Choroid plexus epithelial cell (primary cell): Measurements from ENCODE around the gene PRKAG1.

ENCODE experiments used
- DNase-seq: peaks from one replicate; pipeline ENCODE4 v3.0.0-alpha.2; 2010; ENCODE audit warnings: low read depth
- H3K4me3 ChIP-seq: 2 replicates; pipeline ENCODE4 v1.5.1; 2011; ENCODE audit warnings: low read depth, mild to moderate bottlenecking, control low read depth, low read length, moderate library complexity
- CTCF ChIP-seq: conservative IDR thresholded peaks from 2 replicates; pipeline ENCODE4 v1.5.1; 2011; ENCODE audit warnings: low read depth, mild to moderate bottlenecking, control low read depth, inconsistent platforms, low read length, moderate library complexity

PRKAG1 gene

GRCh38 chr12:49059299-49060171 is 41.0 kb upstream of the PRKAG1 start:
- DNase-seq = peak; percentile 37
- TF ChIP-seq CTCF = no peak

GRCh38 chr12:49059045-49059298 is 40.4 kb upstream of the PRKAG1 start:
- DNase-seq = no peak
- TF ChIP-seq CTCF = no peak
- peak overlapping the region; percentile 93 for H3K4me3 ChIP-seq

More at GRCh38 chr12:49059299-49060171, 41.0 kb upstream of the PRKAG1 start:
- peak overlapping the region; percentile 93 for H3K4me3 ChIP-seq

GRCh38 chr12:49058366-49059044 is 39.9 kb upstream of the PRKAG1 start:
- no peak for TF ChIP-seq CTCF
- DNase-seq = no peak

GRCh38 chr12:49057888-49058287 is 39.3 kb upstream of the PRKAG1 start:
- TF ChIP-seq CTCF = no peak

More at GRCh38 chr12:49058366-49059044, 39.9 kb upstream of the PRKAG1 start:
- H3K4me3 ChIP-seq = peak overlapping the region; percentile 93

GRCh38 chr12:49055978-49056754 is 37.6 kb upstream of the PRKAG1 start:
- TF ChIP-seq CTCF = no peak
- DNase-seq = peak; percentile 91
- peak overlapping the region; percentile 34 for H3K4me3 ChIP-seq

More at GRCh38 chr12:49057888-49058287, 39.3 kb upstream of the PRKAG1 start:
- peak overlapping the region; percentile 93 for H3K4me3 ChIP-seq
- DNase-seq = no peak

- H3K4me3 ChIP-seq = no peak overlapping the region
- DNase-seq = no peak
- TF ChIP-seq CTCF = no peak
Observed at GRCh38 chr12:49055092-49055491, 36.5 kb upstream of the PRKAG1 start.
